ENCODE measurements around the gene PNKD.

DNA sequence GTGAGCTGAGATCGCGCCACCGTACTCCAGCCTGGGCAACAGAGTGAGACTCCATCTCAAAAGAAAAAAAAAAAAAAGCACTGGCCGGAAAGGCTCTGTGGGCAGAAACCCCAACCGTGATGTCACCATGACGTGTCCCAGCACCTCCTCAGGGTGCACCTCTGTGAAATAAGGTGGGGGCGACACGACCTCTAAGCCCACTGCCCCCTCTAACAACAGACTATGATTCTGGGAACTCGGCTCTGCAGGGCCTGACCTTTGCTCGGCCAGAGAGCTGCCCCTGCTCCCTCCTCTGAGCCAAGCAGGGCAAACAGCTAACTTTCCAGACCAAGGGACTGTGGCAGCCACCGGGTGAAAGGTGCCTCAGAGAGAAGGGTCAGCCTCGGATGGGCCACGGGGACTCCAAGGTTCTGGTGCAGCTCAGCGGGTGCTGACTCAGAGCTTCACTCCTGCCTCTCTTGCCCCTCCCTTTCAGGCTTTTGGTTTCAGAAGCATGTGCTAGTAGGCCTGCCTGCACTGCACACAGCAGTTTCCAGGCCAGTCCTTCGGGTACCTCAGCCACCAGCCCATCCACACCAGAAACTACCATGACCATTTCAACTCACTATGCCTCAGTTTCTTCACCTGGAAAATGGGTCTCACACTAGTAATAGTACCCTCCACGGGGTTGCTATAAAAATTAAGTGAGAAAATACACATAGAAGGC, 13.9 kb downstream of the PNKD start:
- TF ChIP-seq POLR2A (IDR thresholded peaks at IDR 0.05): peak in 1 of 2 donors; percentile 55
- TF ChIP-seq, protein P1, sequence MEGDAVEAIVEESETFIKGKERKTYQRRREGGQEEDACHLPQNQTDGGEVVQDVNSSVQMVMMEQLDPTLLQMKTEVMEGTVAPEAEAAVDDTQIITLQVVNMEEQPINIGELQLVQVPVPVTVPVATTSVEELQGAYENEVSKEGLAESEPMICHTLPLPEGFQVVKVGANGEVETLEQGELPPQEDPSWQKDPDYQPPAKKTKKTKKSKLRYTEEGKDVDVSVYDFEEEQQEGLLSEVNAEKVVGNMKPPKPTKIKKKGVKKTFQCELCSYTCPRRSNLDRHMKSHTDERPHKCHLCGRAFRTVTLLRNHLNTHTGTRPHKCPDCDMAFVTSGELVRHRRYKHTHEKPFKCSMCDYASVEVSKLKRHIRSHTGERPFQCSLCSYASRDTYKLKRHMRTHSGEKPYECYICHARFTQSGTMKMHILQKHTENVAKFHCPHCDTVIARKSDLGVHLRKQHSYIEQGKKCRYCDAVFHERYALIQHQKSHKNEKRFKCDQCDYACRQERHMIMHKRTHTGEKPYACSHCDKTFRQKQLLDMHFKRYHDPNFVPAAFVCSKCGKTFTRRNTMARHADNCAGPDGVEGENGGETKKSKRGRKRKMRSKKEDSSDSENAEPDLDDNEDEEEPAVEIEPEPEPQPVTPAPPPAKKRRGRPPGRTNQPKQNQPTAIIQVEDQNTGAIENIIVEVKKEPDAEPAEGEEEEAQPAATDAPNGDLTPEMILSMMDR (IDR thresholded peaks at IDR 0.05): no peak

Data from adrenal gland (tissue), 5 donors.